Inferior parietal cortex (tissue), 1 donor: ENCODE measurements around the gene ITPR1.

Experiments
- DNase-seq: peaks from one replicate; pipeline ENCODE4 v3.0.0-alpha.2; 2016; ENCODE audit errors: extremely low spot score

Gene ITPR1

DNA sequence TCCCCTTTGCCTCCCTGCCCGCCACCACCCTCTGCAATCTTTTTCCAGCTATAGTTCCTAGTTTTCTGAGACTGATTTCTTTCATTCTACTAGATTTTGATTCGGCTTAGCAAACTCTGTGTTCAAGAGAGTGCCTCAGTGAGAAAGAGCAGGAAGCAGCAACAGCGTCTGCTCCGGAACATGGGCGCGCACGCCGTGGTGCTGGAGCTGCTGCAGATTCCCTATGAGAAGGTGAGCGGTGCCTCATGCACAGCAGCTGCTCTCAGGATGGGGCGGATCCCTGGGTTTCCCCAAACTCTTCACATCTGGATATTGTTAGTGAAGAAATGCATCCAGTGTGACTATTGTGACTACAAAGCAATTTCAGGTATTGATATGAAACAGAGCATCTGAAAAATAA is 191.8 kb downstream of the ITPR1 start:
- no peak for DNase-seq

GRCh38 chr3:4685673-4686345 is 192.7 kb downstream of the ITPR1 start:
- DNase-seq = no peak

DNA sequence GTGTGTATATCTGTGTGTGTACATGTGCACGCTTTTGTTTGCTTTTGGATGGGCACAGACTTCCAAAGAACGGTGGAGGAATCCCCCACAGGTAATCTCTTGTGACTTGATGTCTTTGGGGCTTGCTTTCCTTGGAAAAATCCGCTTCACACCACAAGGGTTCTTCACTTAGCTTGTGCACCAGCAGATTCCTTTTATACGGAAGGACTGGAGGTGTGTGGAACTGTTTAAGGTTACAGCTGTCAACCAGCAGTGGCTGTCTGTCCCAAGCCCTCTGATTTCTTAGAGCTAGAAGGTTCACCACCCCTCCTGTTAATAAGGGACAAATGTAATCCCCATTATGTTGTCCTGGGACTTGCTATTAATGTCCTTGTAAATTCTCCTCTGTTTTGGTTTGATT is 193.5 kb downstream of the ITPR1 start:
- DNase-seq = no peak

DNA sequence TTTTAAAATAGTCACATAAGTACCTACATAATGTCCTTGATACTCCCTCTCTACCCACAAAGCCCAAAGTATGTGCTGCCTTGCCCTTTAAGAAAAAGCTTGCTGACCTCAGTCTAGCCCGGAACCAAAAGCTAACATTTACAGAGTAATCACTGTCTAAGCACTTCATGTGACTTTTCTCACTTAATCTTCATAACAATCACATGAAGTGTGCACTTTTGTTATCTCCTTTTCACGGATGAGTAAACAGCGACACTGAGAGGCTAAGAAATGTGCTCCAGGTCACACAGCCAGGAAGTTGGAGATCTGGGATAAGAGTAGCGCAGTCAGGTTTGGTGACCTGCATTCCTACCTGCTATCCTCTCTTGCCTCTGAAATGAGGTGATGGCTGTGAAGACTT is 194.0 kb downstream of the ITPR1 start:
- DNase-seq = no peak

GRCh38 chr3:4687596-4687995 is 194.4 kb downstream of the ITPR1 start:
- no peak for DNase-seq

- no peak for DNase-seq
Observed at GRCh38 chr3:4688411-4688810, 195.3 kb downstream of the ITPR1 start.

- no peak for DNase-seq
Observed at GRCh38 chr3:4689021-4689420, 195.9 kb downstream of the ITPR1 start.

- no peak for DNase-seq
Observed at GRCh38 chr3:4690277-4690676, 197.1 kb downstream of the ITPR1 start.

- DNase-seq = no peak
Observed at GRCh38 chr3:4693620-4694019, 200.5 kb downstream of the ITPR1 start.

GRCh38 chr3:4695846-4696245 is 202.7 kb downstream of the ITPR1 start:
- DNase-seq = no peak

GRCh38 chr3:4696266-4696665 is 203.1 kb downstream of the ITPR1 start:
- no peak for DNase-seq

- no peak for DNase-seq
Observed at GRCh38 chr3:4698125-4698821, 205.1 kb downstream of the ITPR1 start.

DNA sequence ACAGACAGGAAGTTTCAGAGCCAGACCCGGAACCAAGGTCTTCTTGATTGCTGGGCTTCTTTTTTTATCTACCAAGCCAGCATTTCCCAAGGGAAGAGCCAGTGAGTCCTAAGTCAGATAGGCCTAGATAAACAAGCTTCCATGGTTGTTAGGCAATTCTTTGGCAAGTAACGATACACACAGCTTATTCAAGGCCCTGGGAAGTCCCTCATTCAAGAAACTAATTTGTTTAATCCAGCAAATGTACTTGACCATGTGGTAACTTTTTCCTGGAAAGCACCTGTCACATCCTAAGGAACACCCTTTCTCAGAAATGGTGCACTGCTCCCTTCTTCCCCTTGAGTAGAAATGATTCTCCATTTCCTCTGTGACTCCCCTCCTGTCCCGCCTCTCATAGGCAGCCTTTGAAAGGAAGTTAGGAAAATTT is 209.9 kb downstream of the ITPR1 start:
- DNase-seq = no peak

GRCh38 chr3:4704552-4704951 is 211.4 kb downstream of the ITPR1 start:
- DNase-seq = no peak

DNA sequence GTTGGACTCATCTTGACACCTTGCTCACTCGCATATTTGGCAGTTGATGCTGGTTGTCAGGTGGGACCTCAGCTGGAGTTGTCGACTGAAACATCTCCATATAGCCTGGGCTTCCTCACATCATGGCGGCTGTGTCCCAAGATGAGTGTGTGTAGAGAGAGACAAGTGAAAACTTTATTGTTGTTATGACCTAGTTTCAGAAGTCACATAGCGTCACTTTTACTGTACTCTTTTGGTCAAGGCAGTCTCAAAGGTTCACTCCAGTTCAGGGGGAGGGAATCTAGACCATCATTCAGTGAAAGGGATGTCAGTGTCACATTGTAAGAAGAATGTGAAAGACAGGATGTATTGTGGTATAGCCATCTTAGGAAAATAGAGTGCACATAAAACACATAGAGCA is 214.2 kb downstream of the ITPR1 start:
- no peak for DNase-seq

GRCh38 chr3:4708230-4708629 is 215.1 kb downstream of the ITPR1 start:
- no peak for DNase-seq

- DNase-seq = no peak
Observed at GRCh38 chr3:4709341-4709740, 216.2 kb downstream of the ITPR1 start.

- no peak for DNase-seq
Observed at GRCh38 chr3:4710191-4710590, 217.0 kb downstream of the ITPR1 start.

GRCh38 chr3:4711680-4711992 is 218.5 kb downstream of the ITPR1 start:
- no peak for DNase-seq

DNA sequence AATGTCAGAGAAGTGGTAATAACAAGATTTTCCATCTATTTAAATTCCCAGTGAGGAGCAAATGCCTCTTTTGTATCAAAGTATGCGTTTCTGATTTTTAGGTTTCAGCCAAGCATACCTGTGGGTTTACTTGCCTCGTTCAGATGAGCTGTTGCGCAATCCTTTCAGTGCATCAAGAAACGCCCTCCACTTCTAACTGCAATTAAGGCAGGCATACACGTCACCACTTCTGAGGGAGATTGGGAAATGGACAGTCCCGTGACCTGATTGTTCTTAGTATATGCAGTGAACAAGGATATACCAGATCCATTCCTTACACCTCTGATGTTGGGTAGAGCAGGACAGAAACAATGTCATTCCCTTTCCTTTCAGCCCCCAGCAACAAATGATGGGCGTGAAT is 219.0 kb downstream of the ITPR1 start:
- no peak for DNase-seq

- no peak for DNase-seq
Observed at GRCh38 chr3:4714045-4714444, 220.9 kb downstream of the ITPR1 start.

- DNase-seq = no peak
Observed at GRCh38 chr3:4716266-4716665, 223.1 kb downstream of the ITPR1 start.

DNA sequence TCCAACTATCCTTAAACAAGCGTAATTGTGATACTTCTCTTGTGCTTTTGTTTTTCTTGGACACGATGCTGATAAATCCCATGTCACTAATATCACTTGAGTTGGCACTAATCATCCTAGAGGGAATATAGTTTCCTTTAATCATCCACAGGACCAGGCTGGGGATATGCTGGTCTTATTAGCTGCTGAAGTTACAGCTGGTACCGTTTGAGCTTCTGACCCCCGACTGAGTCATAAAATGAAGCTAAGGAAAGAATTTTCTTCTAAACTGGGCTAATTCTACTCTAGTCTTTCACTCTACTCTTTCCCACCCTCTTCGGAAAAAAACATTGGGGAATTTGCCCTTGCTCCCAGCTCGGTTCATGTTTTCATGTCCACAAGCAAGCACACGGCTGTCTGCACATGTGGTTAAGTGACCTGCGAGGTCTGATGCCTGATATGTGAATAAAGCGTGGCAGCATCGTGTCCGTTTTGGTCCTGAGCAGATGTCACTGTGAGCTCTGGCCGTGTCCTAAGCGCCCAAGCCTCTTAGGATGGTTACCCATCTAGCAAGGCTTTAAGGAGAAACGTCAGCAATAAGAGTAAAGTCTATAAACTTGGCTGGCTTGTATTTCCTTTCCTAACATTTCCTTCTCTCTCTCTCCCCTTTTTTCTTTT is 223.7 kb downstream of the ITPR1 start:
- no peak for DNase-seq
